ENCODE measurements around the gene DCTN3.

GRCh38 chr9:34573599-34574325 lies 46.5 kb downstream of the DCTN3 start:
- no peak for TF ChIP-seq ZNF423 (CRISPR knock-in tag; IDR thresholded peaks at IDR 0.05)
- no peak for TF ChIP-seq ELF4 (CRISPR knock-in tag; IDR thresholded peaks at IDR 0.05; ENCODE audit: low read depth)
- no peak for TF ChIP-seq PREB (CRISPR knock-in tag; IDR thresholded peaks at IDR 0.05; ENCODE audit: borderline replicate concordance)
- TF ChIP-seq JUN (CRISPR knock-in tag; IDR thresholded peaks at IDR 0.05), result no peak
- no peak for TF ChIP-seq ZSCAN18 (CRISPR knock-in tag; IDR thresholded peaks at IDR 0.05)
- TF ChIP-seq TEAD1 (CRISPR knock-in tag; IDR thresholded peaks at IDR 0.05), result no peak
- TF ChIP-seq NR2C2 (CRISPR knock-in tag; IDR thresholded peaks at IDR 0.05), result no peak
- TF ChIP-seq GRHL2 (CRISPR knock-in tag; IDR thresholded peaks at IDR 0.05; ENCODE audit: insufficient replicate concordance, severe bottlenecking), result no peak
- TF ChIP-seq IRF1 (CRISPR knock-in tag; IDR thresholded peaks at IDR 0.05), result no peak
- TF ChIP-seq ZNF512 (CRISPR knock-in tag; IDR thresholded peaks at IDR 0.05; ENCODE audit: borderline replicate concordance), result no peak
- no peak for TF ChIP-seq CTCF (IDR thresholded peaks at IDR 0.05)
- TF ChIP-seq ZNF281 (CRISPR knock-in tag; IDR thresholded peaks at IDR 0.05), result no peak
